GM12878 (cell line): ENCODE data around the gene LRRC45. TPM values are rescaled to one million over a fixed set of nuclear protein-coding genes. Genes with fewer than 3 reads are reported as not detected.

Source experiments
- ATAC-seq: fragments of 200-7000 bp; cut with Tn5 transposase; 3 replicates; pipeline ENCODE4 v1.9.1; 2020; ENCODE audit warnings: mild to moderate bottlenecking, moderate library complexity
- BruUV-seq: library from RNA; stranded (reverse); fragments of 400-500 nt; replicated peaks from 2 replicates; lab custom pipeline; 2021; lab: Mats Ljungman, UMichigan
- CTCF ChIA-PET: fragments of 300-600 bp; sonication (Branson Sonifier 250); formaldehyde crosslinking; extraction: SDS; loops from one replicate; lab custom pipeline; 2021; ENCODE audit warnings: inconsistent platforms; lab: Yijun Ruan, JAX
- POLR2A ChIA-PET: fragments of 350-600 bp; formaldehyde crosslinking; extraction: SDS; loops from one replicate; lab custom pipeline; 2021; ENCODE audit warnings: inconsistent platforms; lab: Charles Lee
- RAD21 ChIA-PET: fragments of 300-600 bp; sonication (Branson Sonifier 250); formaldehyde crosslinking; loops from one replicate; lab custom pipeline; 2023; ENCODE audit warnings: antibody characterized with exemption; ENCODE audit not compliant: unreplicated experiment; lab: Charles Lee
- SMC1A ChIA-PET: fragments of 300-600 bp; sonication (Branson Sonifier 250); formaldehyde crosslinking; loops from one replicate; lab custom pipeline; 2023; ENCODE audit not compliant: unreplicated experiment, uncharacterized antibody; lab: Charles Lee
- DNase-seq: peaks from one replicate; pipeline ENCODE4 v3.0.0-alpha.2; 2011; ENCODE audit warnings: low read depth, low spot score
- FAIRE-seq: peaks from 3 replicates; lab custom pipeline; 2011; peaks lifted over from hg19 to GRCh38; lab: Jason Lieb, UNC
- H2AFZ ChIP-seq: 2 replicates; pipeline ENCODE4 v1.6.0; 2011; ENCODE audit warnings: low read depth, low read length, control low read depth; ENCODE audit not compliant: control insufficient read depth
- H3K27ac ChIP-seq: 2 replicates; pipeline ENCODE4 v1.5.1; 2011; ENCODE audit warnings: control low read depth; ENCODE audit not compliant: control insufficient read depth, insufficient read depth
- H3K27me3 ChIP-seq, 2 experiments: replicated peaks in 1 of 2; 2 replicates each; pipeline versions ENCODE4 v1.6.0 to v1.6.1; 2011; ENCODE audit warnings: low read length in 1 of 2; ENCODE audit not compliant: control insufficient read depth in 2 of 2, insufficient read depth in 2 of 2
- H3K36me3 ChIP-seq, 2 experiments: 2 replicates each; pipeline ENCODE4 v1.5.1; 2011; ENCODE audit warnings: low read length in 1 of 2; ENCODE audit not compliant: control insufficient read depth in 2 of 2, insufficient read depth in 2 of 2
- H3K4me1 ChIP-seq: 2 replicates; pipeline ENCODE4 v1.6.1; 2011; ENCODE audit warnings: mild to moderate bottlenecking, low read length, moderate library complexity, mixed read lengths; ENCODE audit not compliant: control insufficient read depth, insufficient read depth
- H3K4me2 ChIP-seq: 2 replicates; pipeline ENCODE4 v1.6.0; 2011; ENCODE audit warnings: control low read depth; ENCODE audit not compliant: control insufficient read depth, insufficient read depth
- H3K4me3 ChIP-seq: fragments of 200-600 bp; sonication (generic); 2 replicates; pipeline ENCODE4 v1.5.1; 2016
- H3K79me2 ChIP-seq: 2 replicates; pipeline ENCODE4 v1.6.0; 2011; ENCODE audit warnings: low read length; ENCODE audit not compliant: control insufficient read depth, insufficient read depth
- H3K9ac ChIP-seq: 2 replicates; pipeline ENCODE4 v1.8.0; 2011; ENCODE audit warnings: low read length, control low read depth, mixed read lengths; ENCODE audit not compliant: control insufficient read depth, insufficient read depth
- H3K9me3 ChIP-seq: replicated peaks from 3 replicates; pipeline ENCODE4 v1.5.1; 2011; ENCODE audit warnings: mild to moderate bottlenecking, low read length; ENCODE audit not compliant: control insufficient read depth, insufficient read depth
- H4K20me1 ChIP-seq: 2 replicates; pipeline ENCODE4 v1.6.0; 2011; ENCODE audit not compliant: control insufficient read depth, insufficient read depth
- CEBPB ChIP-seq, 2 experiments: fragments of 150-350 bp in 1 of 2; IDR thresholded peaks; 2 replicates each; pipeline ENCODE4 v1.6.1; 2012 to 2014; ENCODE audit warnings: low read depth in 2 of 2, low read length in 2 of 2, borderline replicate concordance in 1 of 2, inconsistent platforms in 1 of 2
- EGR1 ChIP-seq, 2 experiments: IDR thresholded peaks; 1 replicate in 1 of 2; 2 replicates in 1 of 2; pipeline ENCODE4 v1.6.1; 2011 to 2012; ENCODE audit warnings: low read depth in 2 of 2, low read length in 2 of 2, borderline replicate concordance in 1 of 2, mild to moderate bottlenecking in 1 of 2, moderate library complexity in 1 of 2
- JUNB ChIP-seq: IDR thresholded peaks from 2 replicates; pipeline ENCODE4 v1.6.1; 2016; ENCODE audit warnings: antibody characterized with exemption, mild to moderate bottlenecking
- LARP7 ChIP-seq: fragments of 450-650 bp; IDR thresholded peaks from 2 replicates; pipeline ENCODE4 v1.6.1; 2017; ENCODE audit warnings: mild to moderate bottlenecking
- NFXL1 ChIP-seq: fragments of 450-650 bp; IDR thresholded peaks from 2 replicates; pipeline ENCODE4 v1.6.1; 2017; ENCODE audit warnings: antibody characterized with exemption, mild to moderate bottlenecking, borderline replicate concordance
- NFYB ChIP-seq: IDR thresholded peaks from 2 replicates; pipeline ENCODE4 v1.6.1; 2011; ENCODE audit warnings: low read depth, mild to moderate bottlenecking, low read length, improper control_type of control experiment, moderate library complexity; ENCODE audit not compliant: insufficient read depth
- PML ChIP-seq: IDR thresholded peaks from 2 replicates; pipeline ENCODE4 v1.6.1; 2012; ENCODE audit warnings: low read length, inconsistent platforms
- POLR2AphosphoS2 ChIP-seq: IDR thresholded peaks from 2 replicates; pipeline ENCODE4 v1.6.1; 2011; ENCODE audit warnings: low read depth, mild to moderate bottlenecking, low read length, improper control_type of control experiment, moderate library complexity
- RAD51 ChIP-seq: fragments of 450-650 bp; IDR thresholded peaks from 2 replicates; pipeline ENCODE4 v1.6.1; 2016; ENCODE audit warnings: moderate library complexity, mild to moderate bottlenecking, inconsistent platforms
- RCOR1 ChIP-seq: conservative IDR thresholded peaks from 2 replicates; pipeline ENCODE4 v1.6.1; 2012; ENCODE audit warnings: low read depth, low read length, improper control_type of control experiment
- RFX5 ChIP-seq: IDR thresholded peaks from 2 replicates; pipeline ENCODE4 v1.6.1; 2011; ENCODE audit warnings: low read depth, low read length, improper control_type of control experiment
- SMC3 ChIP-seq: IDR thresholded peaks from 2 replicates; pipeline ENCODE4 v1.6.1; 2011; ENCODE audit warnings: low read length, improper control_type of control experiment, borderline replicate concordance
- SRF ChIP-seq, 2 experiments: IDR thresholded peaks; 2 replicates each; pipeline ENCODE4 v1.6.1; 2011; ENCODE audit warnings: low read depth in 2 of 2, low read length in 2 of 2, mild to moderate bottlenecking in 1 of 2, moderate library complexity in 1 of 2
- WRNIP1 ChIP-seq: IDR thresholded peaks from 2 replicates; pipeline ENCODE4 v1.6.1; 2011; ENCODE audit warnings: low read depth, low read length, improper control_type of control experiment, borderline replicate concordance
- ZBTB11 ChIP-seq: fragments of 450-650 bp; formaldehyde crosslinking; IDR thresholded peaks from 2 replicates; pipeline ENCODE4 v1.5.0; 2022; ENCODE audit warnings: mild to moderate bottlenecking, missing genetic modification characterization
- ZZZ3 ChIP-seq: IDR thresholded peaks from 2 replicates; pipeline ENCODE4 v1.6.1; 2011; ENCODE audit warnings: low read depth; ENCODE audit not compliant: control insufficient read depth, insufficient read length
- WGBS: methylation state at CpG from one replicate; pipeline ENCODE4 v1.1.6; 2016; ENCODE audit warnings: low lambda C conversion rate; ENCODE audit not compliant: insufficient replicate concordance, insufficient coverage; ENCODE audit errors: missing lambda C conversion rate; 5-methylcytosine and 5-hydroxymethylcytosine counted together
- in situ Hi-C: fragments of 300-500 bp; cut with MboI; formaldehyde crosslinking; loops from 9 replicates; pipeline ENCODE4 v1.14.3; 2018; ENCODE audit warnings: mixed read lengths
- intact Hi-C: fragments of 100-400 bp; cut with micrococcal nuclease; formaldehyde crosslinking; loops from one replicate; pipeline ENCODE4 v1.14.2; 2022; ENCODE audit not compliant: unreplicated experiment
- polyA plus RNA-seq, 11 experiments: library from polyadenylated mRNA; depleted of rRNA in 4 of 11; unstranded in 6 of 11; stranded (reverse) in 5 of 11; fragments of >200 nt; fragmentation: Nextera tagmentation in 4 of 11; fragmentation: Illumina TruSeq in 1 of 11; extraction: Ambion mirVana in 4 of 11; extraction: Trizol in 1 of 11; gene quantifications; 1 replicate in 1 of 11; 2 replicates in 10 of 11; pipeline versions ENCODE4 v1.2.1 to v1.2.3, GENCODE V29; 2011 to 2016; ENCODE audit warnings: inconsistent platforms in 2 of 11, missing spikeins in 2 of 11, low read depth in 1 of 11
- total RNA-seq, 4 experiments: library from RNA; depleted of rRNA in 3 of 4; stranded (reverse); fragments of >200 nt in 3 of 4; fragmentation: Illumina TruSeq in 1 of 4; extraction: Trizol in 1 of 4; gene quantifications; 2 replicates each; pipeline versions ENCODE4 v1.2.1 to v1.2.3, GENCODE V29; 2013 to 2021
- TF ChIP-seq, protein P1 (sequence below): fragments of 450-650 bp; IDR thresholded peaks from 2 replicates; pipeline ENCODE4 v1.6.1; 2017; ENCODE audit warnings: mild to moderate bottlenecking, moderate library complexity

The LRRC45 gene
- total and polyA plus RNA-seq, 10 of the 15 experiments (the other 5 are each of a cell fraction or from before 2014, with no cell fraction given): 0.03 to 27.7 (median 10.4) TPM

- CTCF ChIA-PET: interaction anchor here (1.4 kb wide), 1 partner anchor 11 kb away, joined by 3 read pairs; no protein-coding TSS in a partner anchor
- ATAC-seq (no peak), FAIRE-seq (no peak), DNase-seq (no peak)
- SMC1A ChIA-PET: no interaction called here
- no peak overlapping the region for H3K9ac ChIP-seq
- RAD21 ChIA-PET: interaction anchor here (0.7 kb wide), 1 partner anchor 72 kb away, joined by 4 read pairs; no protein-coding TSS in a partner anchor
- H4K20me1 ChIP-seq: no peaks in the 10 kb centered on the region
- POLR2A ChIA-PET: interaction anchor here (0.7 kb wide), 1 partner anchor 118 kb away, joined by 10 read pairs; no protein-coding TSS in a partner anchor
- no peak overlapping the region for H3K4me2 ChIP-seq
- 65% methylated on average over 8 of the region's 8 CpGs for WGBS
- H3K27ac ChIP-seq: no peak overlapping the region
- no peaks in the 10 kb centered on the region; a peak in 1 of 4 replicates for H3K36me3 ChIP-seq
- no peak overlapping the region for H3K4me3 ChIP-seq
- peaks cover 5% of the 10 kb centered on the region for H3K79me2 ChIP-seq
- peaks cover 10% of the 10 kb centered on the region for H3K4me1 ChIP-seq
- in situ Hi-C loops (loop anchor here (5.0 kb wide), 1 partner anchor 118 kb away; no protein-coding TSS in a partner anchor), intact Hi-C loops (loop anchor here (5.0 kb wide), 1 partner anchor 58 kb away; the partner anchor contains the start of gene FASN)
- no peaks in the 10 kb centered on the region for H3K9me3 ChIP-seq
- no TSS peak for BruUV-seq
- no peak overlapping the region for H2AFZ ChIP-seq
- no peaks in the 10 kb centered on the region for H3K27me3 ChIP-seq
- TF ChIP-seq, protein P1, sequence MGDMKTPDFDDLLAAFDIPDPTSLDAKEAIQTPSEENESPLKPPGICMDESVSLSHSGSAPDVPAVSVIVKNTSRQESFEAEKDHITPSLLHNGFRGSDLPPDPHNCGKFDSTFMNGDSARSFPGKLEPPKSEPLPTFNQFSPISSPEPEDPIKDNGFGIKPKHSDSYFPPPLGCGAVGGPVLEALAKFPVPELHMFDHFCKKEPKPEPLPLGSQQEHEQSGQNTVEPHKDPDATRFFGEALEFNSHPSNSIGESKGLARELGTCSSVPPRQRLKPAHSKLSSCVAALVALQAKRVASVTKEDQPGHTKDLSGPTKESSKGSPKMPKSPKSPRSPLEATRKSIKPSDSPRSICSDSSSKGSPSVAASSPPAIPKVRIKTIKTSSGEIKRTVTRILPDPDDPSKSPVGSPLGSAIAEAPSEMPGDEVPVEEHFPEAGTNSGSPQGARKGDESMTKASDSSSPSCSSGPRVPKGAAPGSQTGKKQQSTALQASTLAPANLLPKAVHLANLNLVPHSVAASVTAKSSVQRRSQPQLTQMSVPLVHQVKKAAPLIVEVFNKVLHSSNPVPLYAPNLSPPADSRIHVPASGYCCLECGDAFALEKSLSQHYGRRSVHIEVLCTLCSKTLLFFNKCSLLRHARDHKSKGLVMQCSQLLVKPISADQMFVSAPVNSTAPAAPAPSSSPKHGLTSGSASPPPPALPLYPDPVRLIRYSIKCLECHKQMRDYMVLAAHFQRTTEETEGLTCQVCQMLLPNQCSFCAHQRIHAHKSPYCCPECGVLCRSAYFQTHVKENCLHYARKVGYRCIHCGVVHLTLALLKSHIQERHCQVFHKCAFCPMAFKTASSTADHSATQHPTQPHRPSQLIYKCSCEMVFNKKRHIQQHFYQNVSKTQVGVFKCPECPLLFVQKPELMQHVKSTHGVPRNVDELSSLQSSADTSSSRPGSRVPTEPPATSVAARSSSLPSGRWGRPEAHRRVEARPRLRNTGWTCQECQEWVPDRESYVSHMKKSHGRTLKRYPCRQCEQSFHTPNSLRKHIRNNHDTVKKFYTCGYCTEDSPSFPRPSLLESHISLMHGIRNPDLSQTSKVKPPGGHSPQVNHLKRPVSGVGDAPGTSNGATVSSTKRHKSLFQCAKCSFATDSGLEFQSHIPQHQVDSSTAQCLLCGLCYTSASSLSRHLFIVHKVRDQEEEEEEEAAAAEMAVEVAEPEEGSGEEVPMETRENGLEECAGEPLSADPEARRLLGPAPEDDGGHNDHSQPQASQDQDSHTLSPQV: no peak
- TF ChIP-seq RCOR1: no peak
- TF ChIP-seq SMC3: no peak
- no peak for TF ChIP-seq NFXL1
- no peak for TF ChIP-seq CEBPB (IDR thresholded peaks at IDR 0.05; ENCODE audit: borderline replicate concordance in 1 of 2, low read depth in 2 of 2, low read length in 2 of 2)
- no peak for TF ChIP-seq LARP7
- TF ChIP-seq WRNIP1: no peak
- no peak for TF ChIP-seq NFYB
- TF ChIP-seq ZZZ3: no peak
- no peak for TF ChIP-seq RAD51
- TF ChIP-seq SRF (IDR thresholded peaks at IDR 0.05; ENCODE audit: low read depth in 2 of 2, low read length in 2 of 2): no peak
- no peak for TF ChIP-seq EGR1 (IDR thresholded peaks at IDR 0.05; ENCODE audit: borderline replicate concordance in 1 of 2, low read depth in 2 of 2, low read length in 2 of 2)
- TF ChIP-seq ZBTB11 (CRISPR knock-in tag): no peak
- TF ChIP-seq JUNB: no peak
- no peak for TF ChIP-seq PML
- no peak for TF ChIP-seq POLR2AphosphoS2
- no peak for TF ChIP-seq RFX5
Observed at GRCh38 chr17:82039695-82040299, 16.7 kb downstream of the LRRC45 start.
